K562 (cell line): ENCODE data around the gene TERT. TPM values are rescaled to one million over a fixed set of nuclear protein-coding genes. Genes with fewer than 3 reads are reported as not detected.

Experiments
- ATAC-seq: fragments of 200-7000 bp; cut with Tn5 transposase; 3 replicates; pipeline ENCODE4 v1.9.1; 2020; ENCODE audit warnings: moderate library complexity
- BruUV-seq: library from RNA; stranded (reverse); fragments of 400-500 nt; replicated peaks from 2 replicates; lab custom pipeline; 2021; lab: Mats Ljungman, UMichigan
- CTCF ChIA-PET: fragments of 300-600 bp; formaldehyde crosslinking; extraction: SDS; loops from one replicate; lab custom pipeline; 2021; ENCODE audit warnings: low intra/inter-chr PET ratio; lab: Yijun Ruan, JAX
- POLR2A ChIA-PET: fragments of 300-600, 350-650 bp; sonication (Branson Sonifier 250); formaldehyde crosslinking; extraction: SDS; loops from one replicate; lab custom pipeline; 2021; ENCODE audit warnings: antibody characterized with exemption, inconsistent platforms; lab: Yijun Ruan, JAX
- DNase-seq, 4 experiments: peaks; one replicate each; pipeline versions ENCODE4 v3.0.0 to v3.0.0-alpha.2; 2011 to 2018; ENCODE audit warnings: low spot score in 3 of 4, mixed read lengths in 3 of 4; ENCODE audit errors: extremely low read depth in 1 of 4
- FAIRE-seq: peaks from 2 replicates; lab custom pipeline; 2011; peaks lifted over from hg19 to GRCh38; lab: Jason Lieb, UNC
- H2AFZ ChIP-seq: 2 replicates; pipeline ENCODE4 v1.6.0; 2011; ENCODE audit warnings: low read depth, low read length, control low read depth, inconsistent platforms
- H3K27ac ChIP-seq: fragments of 200-600 bp; 3 replicates; pipeline ENCODE4 v1.8.0; 2011; ENCODE audit warnings: low read depth, mild to moderate bottlenecking, control low read depth, inconsistent platforms, low read length, moderate library complexity, mixed read lengths; ENCODE audit errors: extremely low read depth
- H3K27me3 ChIP-seq, 2 experiments: fragments of 300-600 bp in 1 of 2; 2 replicates in 1 of 2; 3 replicates in 1 of 2; pipeline versions ENCODE4 v1.6.0 to v1.8.0; 2011; ENCODE audit warnings: inconsistent platforms in 2 of 2, low read length in 2 of 2, mild to moderate bottlenecking in 1 of 2, mixed read lengths in 1 of 2, moderate library complexity in 1 of 2; ENCODE audit not compliant: control insufficient read depth in 2 of 2, insufficient read depth in 2 of 2
- H3K36me3 ChIP-seq: fragments of 300-600 bp; 3 replicates; pipeline ENCODE4 v1.8.0; 2011; ENCODE audit warnings: mild to moderate bottlenecking, low read length, inconsistent platforms; ENCODE audit not compliant: control insufficient read depth, insufficient read depth
- H3K4me1 ChIP-seq, 2 experiments: fragments of 200-600 bp in 1 of 2; replicated peaks in 1 of 2; 2 replicates in 1 of 2; 3 replicates in 1 of 2; pipeline versions ENCODE4 v1.5.1 to v1.8.0; 2011; ENCODE audit warnings: inconsistent platforms in 2 of 2, low read length in 2 of 2, mild to moderate bottlenecking in 1 of 2, mixed read lengths in 1 of 2, moderate library complexity in 1 of 2; ENCODE audit not compliant: control insufficient read depth in 2 of 2, insufficient read depth in 2 of 2
- H3K4me2 ChIP-seq: 2 replicates; pipeline ENCODE4 v1.6.1; 2011; ENCODE audit warnings: low read length, control low read depth, inconsistent platforms, mixed read lengths; ENCODE audit not compliant: insufficient read depth
- H3K4me3 ChIP-seq: fragments of 200-600 bp; sonication (generic), shearing (Covaris generic); 2 replicates; pipeline ENCODE4 v1.5.1; 2016; ENCODE audit warnings: control low read depth, inconsistent platforms
- H3K79me2 ChIP-seq: fragments of 200-600 bp; 3 replicates; pipeline ENCODE4 v1.8.0; 2011; ENCODE audit warnings: low read length, inconsistent platforms; ENCODE audit not compliant: control insufficient read depth, insufficient read depth
- H3K9ac ChIP-seq, 2 experiments: 2 replicates each; pipeline versions ENCODE4 v1.6.0 to v1.6.1; 2011; ENCODE audit warnings: low read depth in 2 of 2, low read length in 2 of 2, control low read depth in 1 of 2, inconsistent platforms in 1 of 2, mild to moderate bottlenecking in 1 of 2, mixed read lengths in 1 of 2; ENCODE audit not compliant: insufficient read depth in 1 of 2
- H3K9me1 ChIP-seq: one replicate; pipeline ENCODE4 v1.6.0; 2011; ENCODE audit warnings: inconsistent platforms, mild to moderate bottlenecking, low read length, moderate library complexity; ENCODE audit not compliant: control insufficient read depth, insufficient read depth
- H3K9me3 ChIP-seq: replicated peaks from 2 replicates; pipeline ENCODE4 v1.5.1; 2011; ENCODE audit warnings: low read depth, low read length, inconsistent platforms; ENCODE audit not compliant: control insufficient read depth, insufficient read depth
- H4K20me1 ChIP-seq: replicated peaks from 2 replicates; pipeline ENCODE4 v1.6.1; 2011; ENCODE audit warnings: low read length, inconsistent platforms, mixed read lengths; ENCODE audit not compliant: control insufficient read depth, insufficient read depth
- BRD9 ChIP-seq: fragments of 450-650 bp; IDR thresholded peaks from 2 replicates; pipeline ENCODE4 v1.6.1; 2018; ENCODE audit warnings: low read depth; ENCODE audit not compliant: partially characterized antibody
- BRF1 ChIP-seq: IDR thresholded peaks from 3 replicates; pipeline ENCODE4 v1.6.1; 2011; ENCODE audit warnings: borderline replicate concordance, mild to moderate bottlenecking; ENCODE audit not compliant: insufficient read length; ENCODE audit errors: extremely low read depth
- DIDO1 ChIP-seq: fragments of 450-650 bp; IDR thresholded peaks from 2 replicates; pipeline ENCODE4 v1.6.1; 2016; ENCODE audit warnings: low read depth, missing biosample characterization, missing genetic modification characterization
- DPF2 ChIP-seq: fragments of 450-650 bp; IDR thresholded peaks from 2 replicates; pipeline ENCODE4 v1.6.1; 2016
- HNRNPH1 ChIP-seq: fragments of 200-400 bp; formaldehyde crosslinking; optimal IDR thresholded peaks from 2 replicates; pipeline ENCODE3; 2017; ENCODE audit warnings: low read depth, mild to moderate bottlenecking, low read length, moderate library complexity
- NFRKB ChIP-seq: fragments of 450-650 bp; IDR thresholded peaks from 2 replicates; pipeline ENCODE4 v1.6.1; 2016; ENCODE audit warnings: low read depth
- TAF1 ChIP-seq: IDR thresholded peaks from 2 replicates; pipeline ENCODE4 v1.6.1; 2011; ENCODE audit warnings: mild to moderate bottlenecking, low read length, moderate library complexity; ENCODE audit not compliant: insufficient read depth, control insufficient read depth, severe bottlenecking; ENCODE audit errors: extremely low read depth
- U2AF2 ChIP-seq: fragments of 200-400 bp; formaldehyde crosslinking; optimal IDR thresholded peaks from 2 replicates; pipeline ENCODE3; 2017; ENCODE audit warnings: low read depth, mild to moderate bottlenecking, low read length
- YY1 ChIP-seq, 3 experiments: IDR thresholded peaks; 2 replicates each; pipeline ENCODE4 v1.6.1; 2011; ENCODE audit warnings: low read length in 2 of 3, mild to moderate bottlenecking in 2 of 3, moderate library complexity in 2 of 3, borderline replicate concordance in 1 of 3, control low read depth in 1 of 3, low read depth in 1 of 3; ENCODE audit not compliant: insufficient read depth in 3 of 3, insufficient replicate concordance in 2 of 3, control insufficient read depth in 1 of 3, insufficient read length in 1 of 3; ENCODE audit errors: extremely low read depth in 1 of 3
- WGBS: fragments of 100-300 bp; shearing (Covaris generic); methylation state at CpG from one replicate; pipeline ENCODE4 v1.1.6; 2016; ENCODE audit warnings: low coverage, mixed read lengths; ENCODE audit not compliant: insufficient coverage; ENCODE audit errors: missing lambda C conversion rate; 5-methylcytosine and 5-hydroxymethylcytosine counted together
- in situ Hi-C: fragments of 300-500 bp; cut with MboI; formaldehyde crosslinking; loops from 4 replicates; pipeline ENCODE4 v1.15.0; 2018; ENCODE audit warnings: inconsistent platforms, mixed read lengths
- intact Hi-C: fragments of 100-400 bp; cut with micrococcal nuclease; formaldehyde crosslinking; loops from 2 replicates; pipeline ENCODE4 v1.14.2; 2022
- polyA plus RNA-seq, 8 experiments: library from polyadenylated mRNA; depleted of rRNA in 4 of 8; stranded (reverse) in 5 of 8; unstranded in 3 of 8; fragments of >200 nt; fragmentation: Nextera tagmentation in 2 of 8; fragmentation: Illumina TruSeq in 1 of 8; extraction: Ambion mirVana in 2 of 8; extraction: Trizol in 1 of 8; gene quantifications; 2 replicates each; pipeline versions ENCODE4 v1.2.1 to v1.2.3, GENCODE V29; 2011 to 2014; ENCODE audit warnings: inconsistent platforms in 1 of 8, missing spikeins in 1 of 8
- total RNA-seq, 7 experiments: library from RNA; depleted of rRNA in 6 of 7; stranded (reverse); fragments of >200 nt in 6 of 7; fragmentation: Illumina TruSeq in 2 of 7; extraction: Trizol in 2 of 7; gene quantifications; 2 replicates each; pipeline versions ENCODE4 v1.2.1 to v1.2.3, GENCODE V29; 2011 to 2021; ENCODE audit warnings: low replicate concordance in 1 of 7
- TF ChIP-seq, protein P1 (sequence below): fragments of 450-650 bp; formaldehyde crosslinking; IDR thresholded peaks from 2 replicates; pipeline ENCODE4 v1.4.0; 2020; ENCODE audit warnings: mild to moderate bottlenecking, moderate library complexity
- TF ChIP-seq, protein P2 (sequence below): fragments of 250-450 bp; sonication (Bioruptor Pico); IDR thresholded peaks from 2 replicates; pipeline ENCODE4 v1.4.0; 2020

Gene TERT
- total and polyA plus RNA-seq, 9 of the 15 experiments (the other 6 are each of a cell fraction or from before 2014, with no cell fraction given) = 0.08 to 4.5 (median 0.98) TPM; not detected in 1

DNA sequence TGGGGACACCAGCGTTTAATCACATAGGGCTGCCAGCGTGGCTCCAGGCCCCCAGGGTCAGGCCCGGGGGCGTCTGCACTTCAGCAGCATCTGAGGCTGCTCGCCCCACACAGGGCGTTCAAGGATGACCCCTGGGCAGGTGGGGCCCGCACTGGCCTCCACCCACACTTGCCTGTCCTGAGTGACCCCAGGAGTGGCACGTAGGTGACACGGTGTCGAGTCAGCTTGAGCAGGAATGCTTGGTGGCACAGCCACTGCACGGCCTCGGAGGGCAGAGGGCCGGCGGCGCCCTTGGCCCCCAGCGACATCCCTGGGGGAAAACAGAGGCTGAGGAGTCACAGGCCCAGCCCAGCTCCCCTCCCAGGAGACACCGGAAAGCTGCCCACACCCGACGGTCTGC, 40.7 kb downstream of the TERT start (continued):
- TF ChIP-seq HNRNPH1 = no peak

DNA sequence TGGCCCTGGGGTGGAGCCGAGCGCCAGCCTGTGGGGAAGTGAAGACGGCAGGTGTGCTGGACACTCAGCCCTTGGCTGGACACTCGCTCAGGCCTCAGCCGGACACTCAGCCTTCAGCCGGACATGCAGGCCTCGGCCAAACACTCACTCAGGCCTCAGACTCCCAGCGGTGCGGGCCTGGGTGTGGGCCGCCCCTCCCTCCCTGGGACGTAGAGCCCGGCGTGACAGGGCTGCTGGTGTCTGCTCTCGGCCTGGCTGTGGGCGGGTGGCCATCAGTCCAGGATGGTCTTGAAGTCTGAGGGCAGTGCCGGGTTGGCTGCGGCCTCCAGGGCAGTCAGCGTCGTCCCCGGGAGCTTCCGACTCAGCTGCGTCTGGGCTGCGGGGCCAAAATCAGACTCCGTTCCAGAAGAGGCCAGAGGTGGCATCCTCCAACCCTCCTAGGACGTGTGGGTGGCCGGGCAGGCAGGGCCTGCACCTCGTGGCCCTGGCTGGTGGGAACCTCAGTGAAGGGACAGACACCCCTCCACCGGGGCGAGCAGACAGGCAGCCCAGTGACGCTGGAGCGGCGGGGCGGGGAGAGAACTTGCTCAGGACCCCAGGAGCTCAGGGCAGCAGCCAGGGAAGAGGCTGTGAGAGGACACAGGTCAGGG, 41.3 kb downstream of the TERT start:
- Histone ChIP-seq H3K4me2 (no peak overlapping the region), H3K9me3 (no peaks in the 10 kb centered on the region), H3K9me1 (no peaks in the 10 kb centered on the region), H3K36me3 (no peaks in the 10 kb centered on the region), H3K4me3 (no peak overlapping the region), H3K4me1 (peaks cover 0 to 29% of the 10 kb centered on the region in 2 experiments; a peak in 1 of 5 replicates), H3K9ac (no peak overlapping the region), H3K27me3 (peaks cover 2 to 60% of the 10 kb centered on the region in 2 experiments), H2AFZ (no peak overlapping the region), H3K79me2 (no peaks in the 10 kb centered on the region), H3K27ac (no peak overlapping the region), H4K20me1 (peaks cover 31% of the 10 kb centered on the region)
- FAIRE-seq (no peak), ATAC-seq (no peak), DNase-seq (no peak)
- in situ Hi-C loops (no loop called here), intact Hi-C loops (no loop called here)
- TF ChIP-seq U2AF2 = no peak
- TF ChIP-seq YY1 (IDR thresholded peaks at IDR 0.05; ENCODE audit: borderline replicate concordance in 1 of 3, control insufficient read depth in 1 of 3, extremely low read depth in 1 of 3, insufficient read depth in 3 of 3, insufficient read length in 1 of 3, insufficient replicate concordance in 2 of 3, low read depth in 1 of 3, low read length in 2 of 3) = no peak
- no peak for TF ChIP-seq DIDO1 (tag)
- TF ChIP-seq DPF2 = no peak
- TF ChIP-seq NFRKB = no peak
- TF ChIP-seq BRD9 = no peak
- TF ChIP-seq TAF1 = no peak
- TF ChIP-seq, protein P1, sequence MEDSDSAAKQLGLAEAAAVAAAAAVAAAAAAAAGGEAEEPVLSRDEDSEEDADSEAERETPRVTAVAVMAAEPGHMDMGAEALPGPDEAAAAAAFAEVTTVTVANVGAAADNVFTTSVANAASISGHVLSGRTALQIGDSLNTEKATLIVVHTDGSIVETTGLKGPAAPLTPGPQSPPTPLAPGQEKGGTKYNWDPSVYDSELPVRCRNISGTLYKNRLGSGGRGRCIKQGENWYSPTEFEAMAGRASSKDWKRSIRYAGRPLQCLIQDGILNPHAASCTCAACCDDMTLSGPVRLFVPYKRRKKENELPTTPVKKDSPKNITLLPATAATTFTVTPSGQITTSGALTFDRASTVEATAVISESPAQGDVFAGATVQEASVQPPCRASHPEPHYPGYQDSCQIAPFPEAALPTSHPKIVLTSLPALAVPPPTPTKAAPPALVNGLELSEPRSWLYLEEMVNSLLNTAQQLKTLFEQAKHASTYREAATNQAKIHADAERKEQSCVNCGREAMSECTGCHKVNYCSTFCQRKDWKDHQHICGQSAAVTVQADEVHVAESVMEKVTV = no peak
- TF ChIP-seq BRF1 = no peak
- TF ChIP-seq, protein P2, sequence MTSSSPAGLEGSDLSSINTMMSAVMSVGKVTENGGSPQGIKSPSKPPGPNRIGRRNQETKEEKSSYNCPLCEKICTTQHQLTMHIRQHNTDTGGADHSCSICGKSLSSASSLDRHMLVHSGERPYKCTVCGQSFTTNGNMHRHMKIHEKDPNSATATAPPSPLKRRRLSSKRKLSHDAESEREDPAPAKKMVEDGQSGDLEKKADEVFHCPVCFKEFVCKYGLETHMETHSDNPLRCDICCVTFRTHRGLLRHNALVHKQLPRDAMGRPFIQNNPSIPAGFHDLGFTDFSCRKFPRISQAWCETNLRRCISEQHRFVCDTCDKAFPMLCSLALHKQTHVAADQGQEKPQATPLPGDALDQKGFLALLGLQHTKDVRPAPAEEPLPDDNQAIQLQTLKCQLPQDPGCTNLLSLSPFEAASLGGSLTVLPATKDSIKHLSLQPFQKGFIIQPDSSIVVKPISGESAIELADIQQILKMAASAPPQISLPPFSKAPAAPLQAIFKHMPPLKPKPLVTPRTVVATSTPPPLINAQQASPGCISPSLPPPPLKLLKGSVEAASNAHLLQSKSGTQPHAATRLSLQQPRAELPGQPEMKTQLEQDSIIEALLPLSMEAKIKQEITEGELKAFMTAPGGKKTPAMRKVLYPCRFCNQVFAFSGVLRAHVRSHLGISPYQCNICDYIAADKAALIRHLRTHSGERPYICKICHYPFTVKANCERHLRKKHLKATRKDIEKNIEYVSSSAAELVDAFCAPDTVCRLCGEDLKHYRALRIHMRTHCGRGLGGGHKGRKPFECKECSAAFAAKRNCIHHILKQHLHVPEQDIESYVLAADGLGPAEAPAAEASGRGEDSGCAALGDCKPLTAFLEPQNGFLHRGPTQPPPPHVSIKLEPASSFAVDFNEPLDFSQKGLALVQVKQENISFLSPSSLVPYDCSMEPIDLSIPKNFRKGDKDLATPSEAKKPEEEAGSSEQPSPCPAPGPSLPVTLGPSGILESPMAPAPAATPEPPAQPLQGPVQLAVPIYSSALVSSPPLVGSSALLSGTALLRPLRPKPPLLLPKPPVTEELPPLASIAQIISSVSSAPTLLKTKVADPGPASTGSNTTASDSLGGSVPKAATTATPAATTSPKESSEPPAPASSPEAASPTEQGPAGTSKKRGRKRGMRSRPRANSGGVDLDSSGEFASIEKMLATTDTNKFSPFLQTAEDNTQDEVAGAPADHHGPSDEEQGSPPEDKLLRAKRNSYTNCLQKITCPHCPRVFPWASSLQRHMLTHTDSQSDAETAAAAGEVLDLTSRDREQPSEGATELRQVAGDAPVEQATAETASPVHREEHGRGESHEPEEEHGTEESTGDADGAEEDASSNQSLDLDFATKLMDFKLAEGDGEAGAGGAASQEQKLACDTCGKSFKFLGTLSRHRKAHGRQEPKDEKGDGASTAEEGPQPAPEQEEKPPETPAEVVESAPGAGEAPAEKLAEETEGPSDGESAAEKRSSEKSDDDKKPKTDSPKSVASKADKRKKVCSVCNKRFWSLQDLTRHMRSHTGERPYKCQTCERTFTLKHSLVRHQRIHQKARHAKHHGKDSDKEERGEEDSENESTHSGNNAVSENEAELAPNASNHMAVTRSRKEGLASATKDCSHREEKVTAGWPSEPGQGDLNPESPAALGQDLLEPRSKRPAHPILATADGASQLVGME = no peak
- BruUV-seq = no TSS peak
- ChIA-PET POLR2A (interaction anchor here (0.6 kb wide), 1 partner anchor 404 kb away, joined by 3 read pairs; no protein-coding TSS in a partner anchor), CTCF (no interaction called here)
- WGBS = 26% methylated on average over 33 of the region's 33 CpGs
